Endothelial cell (in vitro differentiated cells): ENCODE measurements around the gene NDUFB11. TPM values are rescaled to one million over a fixed set of nuclear protein-coding genes. Genes with fewer than 3 reads are reported as not detected.
A peak's percentile ranks its signal among the peaks of the same experiment; 100 is the strongest.
"Not testable (repeated sequence)": the region's sequence is repeated elsewhere in the genome, so short reads cannot be mapped to it uniquely, and the experiment has no call there.

Experiments
- DNase-seq: peaks from one replicate; pipeline ENCODE4 v3.0.0; 2021; ENCODE audit warnings: low spot score
- H3K27ac Mint-ChIP-seq: one replicate; pipeline ENCODE4 v1.8.0; 2021; ENCODE audit warnings: mixed read lengths, inconsistent platforms; ENCODE audit not compliant: unreplicated experiment
- H3K27me3 Mint-ChIP-seq: one replicate; pipeline ENCODE4 v1.8.0; 2021; ENCODE audit warnings: mild to moderate bottlenecking, moderate library complexity, mixed read lengths, inconsistent platforms; ENCODE audit not compliant: unreplicated experiment
- H3K36me3 Mint-ChIP-seq: one replicate; pipeline ENCODE4 v1.8.0; 2021; ENCODE audit warnings: mild to moderate bottlenecking, low read depth, mixed read lengths, inconsistent platforms; ENCODE audit not compliant: unreplicated experiment
- H3K4me1 Mint-ChIP-seq: one replicate; pipeline ENCODE4 v1.8.0; 2021; ENCODE audit warnings: mild to moderate bottlenecking, mixed read lengths, inconsistent platforms; ENCODE audit not compliant: unreplicated experiment
- H3K4me3 Mint-ChIP-seq: one replicate; pipeline ENCODE4 v1.8.0; 2021; ENCODE audit warnings: mild to moderate bottlenecking, mixed read lengths, inconsistent platforms; ENCODE audit not compliant: unreplicated experiment
- H3K9me3 Mint-ChIP-seq: one replicate; pipeline ENCODE4 v1.8.0; 2021; ENCODE audit warnings: mixed read lengths, inconsistent platforms; ENCODE audit not compliant: unreplicated experiment
- total RNA-seq: library from RNA; stranded (reverse); fragmentation: NEBNext Ultra II Directional; extraction: Animal tissue kit (Norgen Biotek cat#: 25700); gene quantifications from one replicate; pipeline ENCODE4 v1.2.1, GENCODE V29; 2021; ENCODE audit not compliant: unreplicated experiment
- TF ChIP-seq, protein P1 (sequence below): fragments of 200-600 bp; sonication (generic); IDR thresholded peaks from one replicate; pipeline ENCODE4 v1.5.0; 2021; ENCODE audit warnings: antibody characterized with exemption; ENCODE audit not compliant: unreplicated experiment

Gene NDUFB11
- total RNA-seq, 1 donor from 2014 or later, result 81.5 TPM

DNA sequence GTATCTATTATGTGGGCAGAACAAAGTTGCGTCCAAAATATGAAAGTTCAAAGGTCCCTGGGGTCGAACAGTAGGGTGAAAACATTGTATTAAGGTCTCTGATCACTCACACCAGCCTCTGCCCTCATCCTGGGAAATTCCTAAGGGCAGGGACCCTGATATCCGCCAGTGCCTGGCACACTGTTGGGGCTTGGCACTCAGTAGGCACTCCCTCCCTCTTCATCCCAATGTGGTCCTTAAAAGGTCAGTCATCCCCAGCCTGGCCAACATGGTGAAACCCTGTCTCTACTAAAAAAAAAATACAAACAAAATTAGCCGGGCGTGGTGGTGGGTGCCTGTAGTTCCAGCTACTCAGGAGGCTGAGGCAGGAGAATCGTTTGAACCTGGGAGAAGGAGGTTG lies 6.3 kb downstream of the NDUFB11 start:
- TF ChIP-seq, protein P1, sequence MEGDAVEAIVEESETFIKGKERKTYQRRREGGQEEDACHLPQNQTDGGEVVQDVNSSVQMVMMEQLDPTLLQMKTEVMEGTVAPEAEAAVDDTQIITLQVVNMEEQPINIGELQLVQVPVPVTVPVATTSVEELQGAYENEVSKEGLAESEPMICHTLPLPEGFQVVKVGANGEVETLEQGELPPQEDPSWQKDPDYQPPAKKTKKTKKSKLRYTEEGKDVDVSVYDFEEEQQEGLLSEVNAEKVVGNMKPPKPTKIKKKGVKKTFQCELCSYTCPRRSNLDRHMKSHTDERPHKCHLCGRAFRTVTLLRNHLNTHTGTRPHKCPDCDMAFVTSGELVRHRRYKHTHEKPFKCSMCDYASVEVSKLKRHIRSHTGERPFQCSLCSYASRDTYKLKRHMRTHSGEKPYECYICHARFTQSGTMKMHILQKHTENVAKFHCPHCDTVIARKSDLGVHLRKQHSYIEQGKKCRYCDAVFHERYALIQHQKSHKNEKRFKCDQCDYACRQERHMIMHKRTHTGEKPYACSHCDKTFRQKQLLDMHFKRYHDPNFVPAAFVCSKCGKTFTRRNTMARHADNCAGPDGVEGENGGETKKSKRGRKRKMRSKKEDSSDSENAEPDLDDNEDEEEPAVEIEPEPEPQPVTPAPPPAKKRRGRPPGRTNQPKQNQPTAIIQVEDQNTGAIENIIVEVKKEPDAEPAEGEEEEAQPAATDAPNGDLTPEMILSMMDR, result no peak
- Mint-ChIP-seq H3K9me3 (no peaks in the 10 kb centered on the region), H3K27me3 (no peaks in the 10 kb centered on the region), H3K4me1 (no peaks in the 10 kb centered on the region), H3K36me3 (peaks cover 9% of the 10 kb centered on the region), H3K4me3 (no peak overlapping the region), H3K27ac (no peak overlapping the region)
- DNase-seq, result no peak

DNA sequence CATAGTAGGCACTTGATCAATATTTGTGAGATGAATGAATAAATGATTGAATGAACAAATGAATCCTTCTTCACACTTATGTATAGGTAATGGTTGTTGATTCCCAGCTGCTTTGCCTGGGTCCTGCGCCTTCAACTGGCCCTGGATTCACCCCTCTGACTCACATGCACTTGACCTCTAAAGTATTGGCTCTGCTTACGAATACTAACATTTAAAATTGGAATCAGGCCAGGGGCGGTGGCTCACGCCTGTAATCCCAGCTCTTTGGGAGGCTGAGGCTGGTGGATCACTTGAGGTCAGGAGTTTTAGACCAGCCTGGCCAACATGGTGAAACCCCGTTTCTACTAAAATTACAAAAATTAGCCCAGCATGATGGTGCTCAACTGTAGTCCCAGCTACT lies 8.9 kb downstream of the NDUFB11 start:
- not testable (repeated sequence) for H3K27me3 Mint-ChIP-seq, H3K36me3 Mint-ChIP-seq, H3K4me3 Mint-ChIP-seq, DNase-seq, H3K27ac Mint-ChIP-seq, H3K9me3 Mint-ChIP-seq, H3K4me1 Mint-ChIP-seq

DNA sequence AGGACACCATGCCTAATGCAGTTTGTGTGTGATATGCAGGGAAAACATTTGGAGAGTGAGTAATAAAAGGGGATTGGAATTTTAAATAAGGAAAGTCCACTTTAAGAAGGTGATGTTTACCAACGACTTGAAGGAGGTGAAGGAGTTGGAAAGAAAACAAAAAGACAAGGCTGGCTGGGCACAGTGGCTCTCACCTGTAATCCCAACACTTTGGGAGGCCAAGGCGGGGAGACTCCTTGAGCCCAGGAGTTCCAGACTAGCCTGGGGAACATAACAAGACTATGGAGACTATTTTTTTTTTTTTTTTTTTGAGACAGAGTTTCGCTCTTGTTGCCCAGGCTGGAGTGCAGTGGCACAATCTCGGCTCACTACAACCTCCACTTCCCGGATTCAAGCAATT lies 11.0 kb downstream of the NDUFB11 start:
- no peaks in the 10 kb centered on the region for H3K4me1 Mint-ChIP-seq
- H3K27me3 Mint-ChIP-seq, result no peaks in the 10 kb centered on the region
- TF ChIP-seq, protein P1, result no peak
- H3K9me3 Mint-ChIP-seq, result no peaks in the 10 kb centered on the region
- H3K4me3 Mint-ChIP-seq, result no peak overlapping the region
- DNase-seq, result no peak
- H3K27ac Mint-ChIP-seq, result no peak overlapping the region
- no peaks in the 10 kb centered on the region for H3K36me3 Mint-ChIP-seq

DNA sequence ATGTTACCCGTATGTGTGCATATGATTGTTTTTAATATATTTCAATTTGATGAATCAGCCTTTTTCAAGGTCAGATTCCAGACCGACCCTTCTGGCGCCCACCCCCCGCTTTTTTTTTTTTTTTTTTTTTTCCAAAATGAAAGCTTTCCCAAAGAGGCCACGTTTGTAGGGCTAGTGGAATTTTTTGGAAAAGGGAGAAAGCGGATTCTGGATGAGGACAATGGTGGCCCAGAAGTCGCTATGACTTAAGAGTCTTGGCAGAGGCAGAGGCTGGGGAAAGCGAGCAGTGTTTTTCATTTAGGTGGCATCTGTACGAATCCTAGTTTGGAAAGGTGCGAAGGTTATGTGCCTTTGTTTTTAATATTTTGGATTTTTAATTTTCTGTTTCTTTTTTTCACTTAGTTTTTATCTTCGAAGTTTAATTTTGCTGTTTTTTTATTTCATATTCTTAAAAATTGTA lies 14.6 kb downstream of the NDUFB11 start:
- H3K27ac Mint-ChIP-seq, result no peak overlapping the region
- H3K27me3 Mint-ChIP-seq, result no peaks in the 10 kb centered on the region
- TF ChIP-seq, protein P1, result no peak

GRCh38 chrX:47129157-47129898 lies 15.2 kb downstream of the NDUFB11 start:
- no peaks in the 10 kb centered on the region for H3K27me3 Mint-ChIP-seq
- H3K9me3 Mint-ChIP-seq, result no peaks in the 10 kb centered on the region
- DNase-seq, result peak; percentile 79

More for the DNA sequence above, 14.6 kb downstream of the NDUFB11 start:
- peak overlapping the region; percentile 77 for H3K4me3 Mint-ChIP-seq
- no peak for DNase-seq
- H3K9me3 Mint-ChIP-seq, result no peaks in the 10 kb centered on the region
- no peaks in the 10 kb centered on the region for H3K4me1 Mint-ChIP-seq
- H3K36me3 Mint-ChIP-seq, result no peaks in the 10 kb centered on the region

DNA sequence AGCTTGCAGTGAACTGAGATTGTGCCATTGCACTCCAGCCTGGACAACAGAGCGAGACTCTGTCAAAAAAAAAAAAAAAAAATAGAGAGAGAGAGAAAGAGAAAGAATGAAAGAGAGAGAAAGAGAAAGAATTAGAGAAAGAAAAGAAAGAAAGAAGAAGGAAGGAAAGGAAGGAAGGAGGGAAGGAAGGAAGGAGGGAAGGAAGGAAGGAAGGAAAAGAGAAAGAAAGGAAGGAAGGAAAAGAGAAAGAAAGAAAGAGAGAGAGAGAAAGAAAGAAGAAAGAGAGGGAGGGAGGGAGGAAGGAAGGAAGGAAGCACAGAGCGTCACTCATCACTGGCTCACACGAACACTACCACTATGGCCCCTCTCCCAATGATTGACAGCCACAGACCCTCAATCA lies 20.0 kb downstream of the NDUFB11 start:
- H3K4me3 Mint-ChIP-seq, H3K4me1 Mint-ChIP-seq, H3K27me3 Mint-ChIP-seq, H3K36me3 Mint-ChIP-seq, DNase-seq, H3K27ac Mint-ChIP-seq, H3K9me3 Mint-ChIP-seq: not testable (repeated sequence)

More at GRCh38 chrX:47129157-47129898, 15.2 kb downstream of the NDUFB11 start:
- H3K36me3 Mint-ChIP-seq, result no peaks in the 10 kb centered on the region
- TF ChIP-seq, protein P1, result no peak
- peak overlapping the region; percentile 83 for H3K27ac Mint-ChIP-seq
- peak overlapping the region; percentile 96 for H3K4me3 Mint-ChIP-seq
- no peaks in the 10 kb centered on the region for H3K4me1 Mint-ChIP-seq

DNA sequence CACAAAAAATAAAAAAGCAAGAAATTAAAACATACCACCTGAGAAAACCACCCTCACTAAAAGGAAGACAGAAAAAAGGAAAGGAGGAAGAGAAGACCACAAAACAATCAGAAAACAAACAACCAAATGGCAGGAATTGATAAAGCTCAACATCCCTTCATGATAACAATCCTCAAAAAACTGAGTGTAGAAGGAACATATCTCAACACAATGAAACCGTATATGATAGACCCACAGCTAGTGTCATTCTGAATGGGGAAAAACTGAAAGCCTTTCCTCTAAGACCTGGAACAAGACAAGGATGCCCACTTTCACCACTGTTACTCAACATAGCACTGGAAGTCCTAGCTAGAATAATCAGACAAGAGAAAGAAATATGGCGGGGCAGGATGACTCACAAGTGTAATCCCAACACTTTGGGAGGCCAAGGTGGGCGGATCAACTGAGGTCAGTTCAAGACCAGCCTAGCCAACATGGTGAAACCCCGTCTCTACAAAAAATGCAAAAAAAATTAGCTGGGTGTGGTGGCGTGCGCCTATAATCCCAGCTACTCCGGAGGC lies 27.9 kb downstream of the NDUFB11 start:
- not testable (repeated sequence) for DNase-seq, H3K4me1 Mint-ChIP-seq, H3K27ac Mint-ChIP-seq, H3K9me3 Mint-ChIP-seq, H3K36me3 Mint-ChIP-seq, H3K27me3 Mint-ChIP-seq, H3K4me3 Mint-ChIP-seq
